ENCODE measurements around the gene ITGA2B. TPM values are rescaled to one million over a fixed set of nuclear protein-coding genes. Genes with fewer than 3 reads are reported as not detected.
A peak's percentile ranks its signal among the peaks of the same experiment; 100 is the strongest.

The ITGA2B gene
- total and polyA plus RNA-seq, 2 of the 13 experiments (the other 11 are each of a cell fraction or from before 2014, with no cell fraction given): 0.38 to 1.1 TPM

- TF ChIP-seq CCAR2 (optimal IDR thresholded peaks at IDR 0.05; ENCODE audit: low read depth, low read length) (no peak), THAP9 (CRISPR knock-in tag; IDR thresholded peaks at IDR 0.05; ENCODE audit: borderline replicate concordance) (no peak), KDM3A (CRISPR knock-in tag; IDR thresholded peaks at IDR 0.05; ENCODE audit: low read depth) (peak; percentile 52; the same call in 1 of the 2 replicates), NFIB (CRISPR knock-in tag; IDR thresholded peaks at IDR 0.05; ENCODE audit: borderline replicate concordance) (no peak), ZNF33B (CRISPR knock-in tag; IDR thresholded peaks at IDR 0.05) (peak; percentile 75; the same call in 1 of the 2 replicates), SYNCRIP (IDR thresholded peaks at IDR 0.05; ENCODE audit: insufficient read depth, low read depth, low read length) (no peak), MTF2 (CRISPR knock-in tag; IDR thresholded peaks at IDR 0.05; ENCODE audit: borderline replicate concordance) (no peak), ZNF891 (CRISPR knock-in tag; IDR thresholded peaks at IDR 0.05) (no peak), ZNF329 (CRISPR knock-in tag; IDR thresholded peaks at IDR 0.05; ENCODE audit: low read depth) (no peak), EZH2 (conservative IDR thresholded peaks at IDR 0.05; ENCODE audit: low read depth, low read length) (no peak), POGZ (CRISPR knock-in tag; IDR thresholded peaks at IDR 0.05) (no peak; the same call in 1 of the 2 replicates), ZNF496 (CRISPR knock-in tag; IDR thresholded peaks at IDR 0.05; ENCODE audit: insufficient replicate concordance) (no peak), GABPA (IDR thresholded peaks at IDR 0.05; ENCODE audit: low read depth, low read length) (no peak), GABPA (CRISPR knock-in tag; IDR thresholded peaks at IDR 0.05; ENCODE audit: low read depth) (no peak), PTBP1 (IDR thresholded peaks at IDR 0.05; ENCODE audit: low read depth, low read length, poor library complexity, severe bottlenecking) (no peak), SAP130 (CRISPR knock-in tag; IDR thresholded peaks at IDR 0.05; ENCODE audit: low read depth) (peak; percentile 41), ZNF101 (CRISPR knock-in tag; IDR thresholded peaks at IDR 0.05; ENCODE audit: borderline replicate concordance, low read depth) (no peak), YY1 (IDR thresholded peaks at IDR 0.05; ENCODE audit: insufficient read depth, insufficient replicate concordance, low read depth, low read length) (peak; percentile 64), ZFP36L2 (CRISPR knock-in tag; IDR thresholded peaks at IDR 0.05) (no peak), DPF2 (CRISPR knock-in tag; IDR thresholded peaks at IDR 0.05; ENCODE audit: borderline replicate concordance, low read depth) (no peak), ZNF251 (CRISPR knock-in tag; IDR thresholded peaks at IDR 0.05) (no peak), ZNF710 (CRISPR knock-in tag; IDR thresholded peaks at IDR 0.05; ENCODE audit: borderline replicate concordance) (no peak; the same call in 1 of the 2 replicates), DDIT3 (CRISPR knock-in tag; IDR thresholded peaks at IDR 0.05) (no peak), SNAPC5 (CRISPR knock-in tag; IDR thresholded peaks at IDR 0.05; ENCODE audit: borderline replicate concordance) (no peak)
Measured at GRCh38 chr17:44354582-44355561, 34.6 kb downstream of the ITGA2B start (continued).
